Stimulated activated CD8-positive, alpha-beta memory T cell treated with anti-CD3 and anti-CD28 coated beads, Interleukin-12 subunit alpha, Interleukin-12 subunit beta, amount 100 ng/mL, for 24 hours (primary cell): ENCODE data around the gene CLDN5.
"Not testable (repeated sequence)": the region's sequence is repeated elsewhere in the genome, so short reads cannot be mapped to it uniquely, and the experiment has no call there.

Experiments
- DNase-seq: peaks from one replicate; pipeline ENCODE4 v3.0.0-alpha.2; 2020; ENCODE audit errors: extremely low read depth

Gene CLDN5

DNA sequence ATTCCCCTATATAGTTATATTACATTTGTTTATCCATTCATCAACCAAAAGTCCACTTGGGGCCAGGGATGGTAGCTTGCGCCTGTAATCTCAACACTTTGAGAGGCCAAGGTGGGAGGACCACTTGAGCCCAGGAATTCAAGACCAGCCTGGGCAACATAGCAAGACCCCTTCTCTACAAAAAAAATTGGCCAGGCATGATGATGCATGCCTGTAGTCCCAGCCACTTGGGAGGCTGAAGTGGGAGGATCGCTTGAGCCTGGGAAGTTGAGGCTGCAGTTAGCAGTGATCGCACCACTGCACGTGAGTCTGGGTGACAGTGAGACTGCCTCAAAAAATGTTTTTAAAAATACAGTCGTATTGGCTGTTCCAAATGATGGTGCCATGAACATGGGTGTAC is 24.2 kb upstream of the CLDN5 start:
- not testable (repeated sequence) for DNase-seq

DNA sequence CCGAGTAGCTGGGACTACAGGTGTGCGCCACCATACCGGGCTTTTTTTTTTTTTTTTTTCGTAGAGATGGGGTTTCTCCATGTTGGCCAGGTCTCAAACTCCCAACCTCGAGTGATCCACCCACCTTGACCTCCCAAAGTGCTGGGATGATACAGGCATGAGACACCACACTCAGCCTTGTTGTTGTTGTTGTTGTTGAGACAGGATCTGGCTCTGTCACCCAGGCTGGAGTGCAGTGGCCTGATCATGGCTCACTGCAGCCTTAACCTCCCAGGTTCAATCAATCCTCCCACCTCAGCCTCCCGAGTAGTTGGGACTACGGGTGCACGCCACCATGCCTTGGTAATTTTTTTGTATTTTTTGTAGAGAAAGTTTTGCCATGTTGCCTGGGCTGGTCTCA is 23.4 kb upstream of the CLDN5 start:
- no peak for DNase-seq

- DNase-seq, result no peak
Observed at GRCh38 chr22:19546680-19547079, 22.5 kb upstream of the CLDN5 start.

DNA sequence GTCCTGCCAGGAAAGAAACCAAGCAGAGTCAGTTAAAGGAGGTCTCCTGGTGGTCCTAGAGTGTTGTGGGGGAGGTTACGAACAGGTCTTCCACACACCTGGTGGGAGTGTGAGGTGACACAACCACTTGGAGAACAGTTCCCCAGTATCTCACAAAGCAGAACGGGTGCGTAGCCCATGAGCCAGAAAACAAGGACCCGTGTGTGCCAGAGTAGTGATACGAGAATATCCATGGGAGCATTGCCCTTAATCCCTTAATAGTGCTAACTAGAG is 21.7 kb upstream of the CLDN5 start:
- no peak for DNase-seq

DNA sequence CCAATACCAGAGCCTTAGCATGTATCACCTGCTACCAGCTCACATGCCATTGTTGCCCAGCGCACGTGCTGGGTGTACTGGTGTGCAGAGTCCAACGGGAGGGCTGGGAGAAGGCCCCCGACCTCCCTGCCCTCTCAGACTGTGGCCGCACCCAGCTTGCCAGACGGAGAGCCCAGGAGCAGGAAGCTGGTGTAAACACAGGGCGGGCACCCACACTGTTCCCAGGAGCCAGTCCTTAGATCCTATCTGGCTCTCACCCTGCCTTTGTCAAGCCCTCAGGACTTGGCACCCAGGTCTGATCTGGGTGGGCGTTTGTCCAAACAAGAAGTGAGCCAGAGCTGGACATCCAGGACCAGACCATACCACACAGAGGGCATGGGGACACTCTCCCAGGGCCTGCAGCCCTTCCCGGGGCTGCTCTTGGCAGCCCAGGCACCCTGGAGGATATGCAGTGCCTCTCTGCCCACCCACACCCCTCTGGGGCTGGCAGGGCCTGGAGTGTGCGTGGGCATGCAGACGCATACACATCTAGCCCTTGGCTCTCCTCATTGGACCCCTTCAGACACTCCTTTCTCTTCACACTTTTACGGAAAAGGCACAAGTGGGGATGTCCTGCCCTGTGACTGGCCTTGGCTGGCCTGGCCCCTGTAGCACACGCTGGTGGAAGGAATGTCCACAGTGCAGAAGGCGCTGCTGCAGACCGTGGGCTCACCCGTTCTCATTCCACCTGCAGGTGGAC is 19.9 kb upstream of the CLDN5 start:
- no peak for DNase-seq

GRCh38 chr22:19540394-19540793 is 16.2 kb upstream of the CLDN5 start:
- no peak for DNase-seq

DNA sequence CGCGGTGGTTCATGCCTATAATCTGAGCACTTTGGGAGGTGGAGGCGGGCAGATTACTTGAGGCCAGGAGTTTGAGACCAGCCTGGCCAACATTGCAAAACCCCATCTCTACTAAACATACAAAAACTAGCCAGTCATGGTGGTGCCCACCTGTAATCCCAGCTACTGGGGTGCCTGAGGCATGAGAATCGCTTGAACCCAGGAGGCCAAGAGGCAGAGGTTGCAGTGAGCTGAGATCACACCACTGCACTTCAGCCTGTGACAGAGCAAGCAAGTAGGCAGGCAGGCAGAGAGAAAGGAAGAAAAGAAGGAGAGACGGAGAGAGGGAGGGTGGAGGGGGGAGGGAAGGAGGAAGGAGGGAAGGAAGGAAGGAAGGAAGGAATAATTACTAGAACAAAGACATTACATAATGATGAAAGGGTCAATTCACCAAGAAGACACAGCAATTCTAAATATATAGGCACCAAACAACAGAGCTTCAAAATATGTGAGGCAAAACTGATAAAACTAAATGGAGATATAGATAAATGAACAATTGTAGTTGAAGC is 13.8 kb upstream of the CLDN5 start:
- no peak for DNase-seq

DNA sequence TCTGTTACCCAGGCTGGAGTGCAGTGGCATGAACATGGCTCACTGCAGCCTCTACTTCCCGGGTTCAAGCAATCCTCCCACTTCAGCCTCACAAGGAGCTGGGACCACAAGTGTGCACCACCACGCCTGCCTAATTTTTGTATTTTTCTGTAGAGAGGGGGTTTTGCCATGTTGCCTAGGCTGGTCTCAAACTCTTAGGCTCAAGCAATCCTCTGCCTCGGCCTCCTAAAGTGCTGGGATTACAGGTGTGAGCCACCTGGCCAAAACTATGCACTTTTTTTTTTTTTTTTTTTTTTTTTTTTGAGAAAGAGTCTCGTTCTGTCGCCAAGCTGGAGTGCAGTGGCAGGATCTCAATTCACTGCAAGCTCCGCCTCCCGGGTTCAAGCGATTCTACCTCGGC is 12.4 kb upstream of the CLDN5 start:
- no peak for DNase-seq

DNA sequence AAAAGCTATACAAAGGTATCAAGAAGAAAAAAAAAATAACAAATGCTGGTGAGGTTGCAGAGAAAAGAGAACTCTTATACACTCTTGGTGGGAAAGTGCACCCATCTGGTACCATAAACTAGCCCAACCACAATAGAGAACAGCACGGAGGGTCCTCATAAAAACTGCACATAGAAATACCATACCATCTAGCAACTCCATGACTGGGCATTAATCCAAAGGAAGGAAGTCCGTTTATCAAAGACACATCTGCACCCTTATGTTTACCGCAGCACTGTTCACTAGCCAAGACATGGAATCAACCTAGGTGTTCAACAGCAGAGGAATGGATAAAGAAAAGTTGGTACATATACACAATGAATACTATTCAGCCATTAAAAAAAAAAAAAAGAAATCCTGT is 10.8 kb upstream of the CLDN5 start:
- no peak for DNase-seq

GRCh38 chr22:19533857-19534256 is 9.6 kb upstream of the CLDN5 start:
- no peak for DNase-seq

GRCh38 chr22:19533049-19533626 is 8.9 kb upstream of the CLDN5 start:
- DNase-seq, result no peak

DNA sequence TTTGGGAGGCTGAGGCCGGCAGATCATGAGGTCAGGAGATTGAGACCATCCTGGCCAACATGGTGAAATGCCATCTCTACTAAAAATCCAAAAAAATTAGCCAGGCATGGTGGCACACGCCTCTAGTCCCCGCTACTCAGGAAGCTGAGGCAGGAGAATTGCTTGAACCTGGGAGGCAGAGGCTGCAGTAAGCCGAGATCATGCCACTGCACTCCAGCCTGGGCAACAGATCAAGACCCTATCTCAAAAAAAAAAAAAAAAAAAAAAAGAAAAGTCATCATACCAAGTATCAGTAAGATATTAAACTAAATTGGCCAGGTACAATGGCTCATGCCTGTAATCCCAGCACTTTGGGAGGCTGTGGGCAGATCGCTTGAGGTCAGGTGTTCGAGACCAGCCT is 7.1 kb upstream of the CLDN5 start:
- DNase-seq, result not testable (repeated sequence)

DNA sequence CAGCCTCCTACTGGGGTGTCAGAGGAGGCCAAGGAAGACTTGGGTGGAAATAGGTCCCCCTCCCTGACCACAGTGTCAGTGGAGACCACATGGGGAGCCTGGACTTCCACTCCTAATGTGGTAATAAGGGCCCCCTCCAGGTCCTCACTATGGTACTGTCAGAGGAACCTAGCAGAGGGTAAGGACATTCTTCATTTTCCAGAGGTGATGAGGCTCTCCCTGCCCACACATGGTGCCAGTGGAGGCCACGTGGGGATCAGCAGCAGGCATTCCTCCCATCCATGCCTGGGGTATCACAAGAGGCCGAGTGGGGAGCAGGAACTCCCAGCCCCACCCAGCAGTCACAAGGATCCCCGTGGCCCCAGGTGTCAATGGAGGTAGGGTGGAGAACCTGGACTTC is 6.5 kb upstream of the CLDN5 start:
- no peak for DNase-seq

DNA sequence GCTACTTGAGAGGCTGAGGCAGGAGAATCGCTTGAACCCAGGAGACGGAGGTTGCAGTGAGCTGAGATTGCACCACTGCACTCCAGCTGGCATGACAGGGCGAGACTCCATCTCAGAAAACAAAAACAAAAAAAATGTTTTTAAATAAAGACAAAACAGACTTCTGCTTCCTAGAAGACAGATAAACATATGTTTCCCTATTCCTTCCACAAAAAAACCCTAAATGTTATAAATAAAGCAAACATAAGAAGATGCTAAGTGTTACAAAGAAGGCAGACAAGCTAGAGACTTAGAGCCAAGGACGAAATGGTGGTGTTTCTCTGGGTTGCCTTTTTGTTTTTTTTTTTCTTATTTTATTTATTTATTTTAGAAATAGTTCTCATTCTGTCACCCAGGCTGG is 5.6 kb upstream of the CLDN5 start:
- DNase-seq, result no peak

GRCh38 chr22:19527861-19528417 is 3.7 kb upstream of the CLDN5 start:
- no peak for DNase-seq

DNA sequence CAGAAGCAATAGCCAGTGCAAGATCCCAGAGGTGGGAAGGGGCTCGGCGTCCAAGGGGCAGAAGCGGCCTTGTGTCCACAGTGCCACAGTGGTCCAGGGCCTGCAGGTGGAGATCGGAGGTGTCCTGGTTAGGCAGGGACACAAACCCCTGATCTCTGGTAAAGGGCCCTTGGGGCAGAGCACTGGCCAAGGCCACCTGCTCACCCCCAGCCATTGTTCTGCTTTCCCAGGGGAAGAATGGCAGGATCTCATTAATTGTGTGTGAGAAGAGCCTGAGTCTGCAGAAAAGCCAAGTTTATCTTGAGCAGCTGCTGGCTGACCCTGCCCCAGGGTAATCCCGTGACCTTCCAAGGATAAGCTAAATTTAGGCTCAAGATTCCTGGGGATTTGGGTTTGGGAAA is 3.1 kb upstream of the CLDN5 start:
- no peak for DNase-seq

DNA sequence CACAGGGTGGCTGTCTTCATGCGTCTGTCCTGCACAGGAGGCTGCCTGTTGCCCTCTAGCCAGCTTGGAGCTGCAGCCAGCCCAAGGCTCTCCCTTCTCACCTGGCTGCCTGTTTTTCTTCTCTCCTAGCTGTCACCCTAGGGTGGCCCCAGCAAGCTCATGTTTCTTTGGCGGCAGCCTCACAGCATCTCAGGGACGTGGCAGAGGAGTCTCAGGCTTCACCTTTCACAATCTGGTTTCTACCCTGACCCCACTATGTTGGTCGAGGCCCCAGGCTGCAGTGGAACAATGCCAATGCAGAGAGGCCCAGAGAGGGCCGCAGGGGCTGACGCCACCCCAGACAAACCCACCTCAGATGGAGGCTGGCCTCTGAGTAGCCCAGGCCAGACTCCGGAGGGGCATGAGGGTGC is 2.5 kb upstream of the CLDN5 start:
- no peak for DNase-seq

DNA sequence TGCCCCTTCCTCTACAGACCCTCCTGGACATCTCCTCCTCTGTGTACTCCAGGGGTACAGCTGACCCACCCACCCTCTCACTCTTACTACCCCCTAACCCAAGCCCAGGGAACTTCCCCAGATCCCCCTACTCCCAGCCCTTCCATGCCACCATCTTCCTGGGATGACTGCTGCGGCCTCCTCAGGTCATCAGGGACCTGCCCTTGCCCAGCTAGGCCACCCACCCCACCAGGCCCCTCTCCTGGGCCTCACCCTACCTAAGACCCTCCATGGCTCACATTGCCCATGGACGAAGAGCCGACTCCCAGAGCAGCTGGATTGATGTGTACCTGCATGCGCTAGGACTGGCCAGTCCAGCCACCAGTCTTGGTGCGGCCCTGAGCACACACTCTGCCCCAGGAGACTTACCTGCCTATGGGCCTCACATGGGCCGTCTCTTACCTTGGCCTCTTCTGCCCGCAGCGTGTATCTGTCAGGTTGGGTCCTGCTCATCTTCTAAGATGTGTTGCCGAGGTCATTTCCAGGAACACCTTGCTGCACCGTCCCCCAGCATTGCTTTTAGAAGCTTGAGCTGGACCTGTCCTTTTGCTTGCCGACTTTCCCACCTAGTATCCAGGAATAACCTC is 2.0 kb upstream of the CLDN5 start:
- DNase-seq, result no peak

DNA sequence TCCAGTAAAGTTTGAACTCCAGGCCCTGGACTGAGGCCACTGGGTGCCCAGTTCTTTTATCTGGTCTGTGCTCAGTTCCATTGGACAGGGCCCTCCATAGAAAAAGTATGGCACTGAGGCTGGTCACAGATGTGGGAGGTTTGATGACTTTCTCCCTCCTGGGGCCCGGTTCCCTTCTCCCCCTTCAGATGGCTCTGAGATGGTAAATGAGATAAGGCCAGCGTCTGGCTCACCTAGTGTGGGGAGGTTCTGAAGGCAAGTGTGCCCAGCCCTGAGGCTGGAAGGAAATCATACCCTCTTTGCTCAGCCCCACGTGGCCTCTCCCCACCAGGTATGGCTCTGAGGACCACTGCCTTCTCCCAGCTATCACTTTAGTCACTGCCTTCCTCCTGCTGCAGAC is 1.5 kb upstream of the CLDN5 start:
- no peak for DNase-seq

DNA sequence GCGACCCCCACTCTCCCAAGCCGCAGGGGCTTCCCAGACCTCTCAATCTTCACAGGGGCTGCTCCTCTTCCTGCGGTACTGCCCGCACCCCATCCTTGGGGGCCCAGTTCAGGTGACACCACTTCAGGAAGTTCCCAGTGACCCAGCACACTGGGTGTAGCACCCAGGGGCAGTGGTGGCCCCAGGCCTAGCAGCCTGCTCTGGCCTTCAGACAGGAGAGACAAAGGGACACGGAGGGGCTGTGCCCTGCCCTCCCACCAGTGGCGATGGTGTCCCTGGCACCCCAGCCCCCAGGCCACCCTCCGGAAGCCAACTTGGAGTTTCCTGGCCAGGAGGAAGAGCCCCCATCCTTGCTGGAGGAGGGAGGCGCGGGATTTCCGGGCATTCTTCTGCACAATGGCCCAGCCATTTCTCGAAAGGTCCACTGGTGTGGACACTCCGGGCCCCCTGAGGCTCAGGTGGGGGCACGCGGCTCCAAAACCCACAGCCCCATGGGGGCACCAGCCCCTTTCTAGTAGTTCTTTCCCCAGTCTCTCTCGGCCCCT is 978 bp upstream of the CLDN5 start:
- DNase-seq, result no peak

DNA sequence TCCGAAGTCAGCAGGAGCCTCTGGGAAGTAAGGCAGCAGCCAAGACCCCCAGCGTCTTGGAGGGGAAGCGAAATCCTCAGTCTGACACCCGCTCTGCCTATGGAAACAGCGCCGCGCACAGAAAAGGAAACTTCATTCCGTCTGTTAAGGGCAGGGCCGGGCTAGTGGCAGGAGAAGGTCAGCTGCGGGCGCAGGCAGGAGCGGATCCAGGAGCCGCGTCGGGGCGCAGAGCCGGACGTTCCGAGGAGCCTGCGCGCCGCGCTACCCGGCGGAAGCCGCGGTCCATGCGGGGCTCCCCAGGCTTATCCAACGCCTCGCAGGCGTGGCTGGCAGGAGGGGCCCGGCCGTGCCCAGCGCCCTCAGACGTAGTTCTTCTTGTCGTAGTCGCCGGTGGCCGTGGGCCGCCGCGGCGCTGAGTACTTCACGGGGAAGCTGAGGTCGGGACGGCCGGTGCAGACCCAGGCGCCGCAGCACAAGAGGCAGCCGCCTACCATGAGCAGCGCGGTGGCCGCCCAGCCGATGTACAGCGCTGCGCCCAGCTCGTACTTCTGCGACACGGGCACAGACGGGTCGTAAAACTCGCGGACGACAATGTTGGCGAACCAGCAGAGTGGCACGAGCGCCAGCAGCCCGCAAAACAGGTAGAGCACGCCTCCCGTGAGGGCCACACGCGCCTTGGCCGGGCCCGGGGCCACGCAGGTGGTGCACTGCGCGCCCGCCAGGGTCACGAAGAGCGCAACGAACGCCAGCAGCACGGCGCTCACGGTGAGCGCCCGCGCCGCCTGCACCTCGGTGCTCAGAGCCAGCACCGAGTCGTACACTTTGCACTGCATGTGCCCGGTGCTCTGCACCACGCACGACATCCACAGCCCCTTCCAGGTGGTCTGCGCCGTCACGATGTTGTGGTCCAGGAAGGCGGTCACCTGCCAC is 705 bp downstream of the CLDN5 start:
- DNase-seq, result no peak

DNA sequence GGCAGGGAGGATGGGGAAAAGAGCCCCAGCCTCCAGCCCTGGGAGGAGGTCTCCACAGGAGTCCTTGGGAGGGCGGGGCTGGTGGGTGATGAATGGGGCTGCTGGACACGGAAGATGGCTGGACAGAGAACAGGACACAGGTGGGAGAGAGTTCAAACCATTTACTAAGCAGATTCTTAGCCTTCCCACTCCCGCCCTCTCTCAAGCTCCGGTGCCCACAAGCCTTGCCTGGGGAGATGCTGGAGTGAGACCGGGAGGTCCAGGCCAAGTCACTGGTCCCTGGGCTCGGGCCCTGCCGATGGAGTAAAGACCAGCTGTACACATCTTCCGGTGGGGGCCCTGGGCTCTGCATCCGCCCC is 1.4 kb downstream of the CLDN5 start:
- DNase-seq, result no peak
